Osteoblast (primary cell): Measurements from ENCODE around the gene KLRF1. TPM values are rescaled to one million over a fixed set of nuclear protein-coding genes. Genes with fewer than 3 reads are reported as not detected.

ENCODE experiments used
- DNase-seq: peaks from one replicate; pipeline ENCODE4 v3.0.0; 2011; ENCODE audit warnings: low spot score, mixed read lengths; ENCODE audit not compliant: insufficient read length; ENCODE audit errors: missing footprints
- H2AFZ ChIP-seq: 2 replicates; pipeline ENCODE4 v1.6.0; 2011; ENCODE audit warnings: mild to moderate bottlenecking, low read length
- H3K27ac ChIP-seq: 2 replicates; pipeline ENCODE4 v1.5.1; 2011; ENCODE audit warnings: mild to moderate bottlenecking, low read depth, low read length, moderate library complexity
- H3K27me3 ChIP-seq: 2 replicates; pipeline ENCODE4 v1.6.0; 2012; ENCODE audit warnings: mild to moderate bottlenecking, control low read depth, inconsistent platforms, low read length, moderate library complexity; ENCODE audit not compliant: insufficient read depth
- H3K36me3 ChIP-seq: 2 replicates; pipeline ENCODE4 v1.5.1; 2011; ENCODE audit warnings: mild to moderate bottlenecking, low read length, control low read depth, moderate library complexity; ENCODE audit not compliant: insufficient read depth
- H3K4me1 ChIP-seq: 2 replicates; pipeline ENCODE4 v1.5.1; 2011; ENCODE audit warnings: mild to moderate bottlenecking, low read length, control low read depth, moderate library complexity; ENCODE audit not compliant: insufficient read depth
- H3K4me2 ChIP-seq: 2 replicates; pipeline ENCODE4 v1.6.0; 2011; ENCODE audit warnings: mild to moderate bottlenecking, low read length; ENCODE audit not compliant: insufficient read depth
- H3K4me3 ChIP-seq: fragments of 200-600 bp; sonication (generic); 3 replicates; pipeline ENCODE4 v1.5.1; 2012; ENCODE audit warnings: mild to moderate bottlenecking, low read length, inconsistent platforms; ENCODE audit not compliant: insufficient read depth
- H3K79me2 ChIP-seq: 2 replicates; pipeline ENCODE4 v1.6.0; 2012; ENCODE audit warnings: mild to moderate bottlenecking, low read length, control low read depth, inconsistent platforms; ENCODE audit not compliant: insufficient read depth
- H3K9me3 ChIP-seq: 2 replicates; pipeline ENCODE4 v1.5.1; 2011; ENCODE audit warnings: low read depth, low read length, control low read depth
- H4K20me1 ChIP-seq: 2 replicates; pipeline ENCODE4 v1.6.0; 2012; ENCODE audit warnings: mild to moderate bottlenecking, low read length, control low read depth; ENCODE audit not compliant: insufficient read depth
- total RNA-seq: library from RNA; depleted of rRNA; stranded (reverse); fragments of >200 nt; gene quantifications from 2 replicates; pipeline ENCODE4 v1.2.3, GENCODE V29; 2012
- TF ChIP-seq, protein P1 (sequence below): IDR thresholded peaks from 2 replicates; pipeline ENCODE4 v1.5.1; 2011; ENCODE audit warnings: mild to moderate bottlenecking, low read depth, low read length, moderate library complexity; ENCODE audit errors: extremely low read depth

The KLRF1 gene
- total RNA-seq, 1 donor = not detected

DNA sequence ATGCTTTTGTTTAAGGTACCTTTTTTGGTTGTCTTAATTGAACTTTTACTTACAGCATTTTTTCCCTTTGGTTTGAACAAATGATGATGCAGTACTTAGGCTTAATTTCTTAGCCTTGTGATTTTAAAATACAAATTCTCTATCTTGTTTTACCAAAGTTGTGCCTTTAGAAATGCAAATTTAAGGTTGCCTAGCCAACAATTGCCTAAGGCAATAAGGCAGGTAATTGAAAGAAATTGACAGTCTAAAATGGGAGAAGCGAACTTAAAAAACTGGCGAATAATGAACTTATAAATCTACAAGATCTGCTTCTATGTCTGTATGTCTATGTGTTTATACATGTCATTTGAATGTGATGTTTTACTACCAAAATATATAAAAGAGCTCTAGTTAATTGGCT is 43.0 kb upstream of the KLRF1 start:
- TF ChIP-seq, protein P1, sequence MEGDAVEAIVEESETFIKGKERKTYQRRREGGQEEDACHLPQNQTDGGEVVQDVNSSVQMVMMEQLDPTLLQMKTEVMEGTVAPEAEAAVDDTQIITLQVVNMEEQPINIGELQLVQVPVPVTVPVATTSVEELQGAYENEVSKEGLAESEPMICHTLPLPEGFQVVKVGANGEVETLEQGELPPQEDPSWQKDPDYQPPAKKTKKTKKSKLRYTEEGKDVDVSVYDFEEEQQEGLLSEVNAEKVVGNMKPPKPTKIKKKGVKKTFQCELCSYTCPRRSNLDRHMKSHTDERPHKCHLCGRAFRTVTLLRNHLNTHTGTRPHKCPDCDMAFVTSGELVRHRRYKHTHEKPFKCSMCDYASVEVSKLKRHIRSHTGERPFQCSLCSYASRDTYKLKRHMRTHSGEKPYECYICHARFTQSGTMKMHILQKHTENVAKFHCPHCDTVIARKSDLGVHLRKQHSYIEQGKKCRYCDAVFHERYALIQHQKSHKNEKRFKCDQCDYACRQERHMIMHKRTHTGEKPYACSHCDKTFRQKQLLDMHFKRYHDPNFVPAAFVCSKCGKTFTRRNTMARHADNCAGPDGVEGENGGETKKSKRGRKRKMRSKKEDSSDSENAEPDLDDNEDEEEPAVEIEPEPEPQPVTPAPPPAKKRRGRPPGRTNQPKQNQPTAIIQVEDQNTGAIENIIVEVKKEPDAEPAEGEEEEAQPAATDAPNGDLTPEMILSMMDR = no peak
- no peak for DNase-seq
- no peaks in the 10 kb centered on the region for H3K4me1 ChIP-seq

DNA sequence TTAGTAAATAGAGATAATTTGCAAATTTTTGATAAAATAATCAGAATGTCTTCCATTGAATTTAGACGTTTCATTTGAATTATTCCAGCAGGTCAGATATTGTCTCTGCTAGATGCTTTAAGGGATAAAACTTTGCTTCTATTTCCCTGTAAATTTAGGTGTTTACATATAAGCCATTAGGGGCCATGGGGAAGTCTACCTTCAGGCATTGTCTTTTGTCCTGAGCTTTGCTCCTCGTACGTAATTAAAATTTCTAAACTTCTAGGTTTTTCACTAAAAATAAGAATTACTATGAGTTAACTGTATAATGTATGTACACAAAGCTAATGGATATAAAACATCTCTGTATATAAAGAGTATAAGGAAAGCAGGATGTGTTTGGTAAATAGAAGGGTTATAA is 42.5 kb upstream of the KLRF1 start:
- H3K4me3 ChIP-seq = no peak overlapping the region
- no peaks in the 10 kb centered on the region for H3K9me3 ChIP-seq
- H3K27me3 ChIP-seq = peaks cover 4% of the 10 kb centered on the region
- H3K27ac ChIP-seq = no peak overlapping the region
- no peaks in the 10 kb centered on the region for H3K4me1 ChIP-seq
- TF ChIP-seq, protein P1 = no peak
- no peaks in the 10 kb centered on the region for H4K20me1 ChIP-seq
- no peak for DNase-seq
- no peak overlapping the region for H2AFZ ChIP-seq
- no peak overlapping the region for H3K4me2 ChIP-seq
- no peaks in the 10 kb centered on the region for H3K79me2 ChIP-seq
- H3K36me3 ChIP-seq = no peaks in the 10 kb centered on the region

More for the DNA sequence above, 43.0 kb upstream of the KLRF1 start:
- Histone ChIP-seq H4K20me1 (no peaks in the 10 kb centered on the region), H2AFZ (no peak overlapping the region), H3K4me3 (no peak overlapping the region), H3K79me2 (no peaks in the 10 kb centered on the region), H3K36me3 (no peaks in the 10 kb centered on the region), H3K4me2 (no peak overlapping the region), H3K27me3 (peaks cover 4% of the 10 kb centered on the region), H3K9me3 (no peaks in the 10 kb centered on the region), H3K27ac (no peak overlapping the region)

DNA sequence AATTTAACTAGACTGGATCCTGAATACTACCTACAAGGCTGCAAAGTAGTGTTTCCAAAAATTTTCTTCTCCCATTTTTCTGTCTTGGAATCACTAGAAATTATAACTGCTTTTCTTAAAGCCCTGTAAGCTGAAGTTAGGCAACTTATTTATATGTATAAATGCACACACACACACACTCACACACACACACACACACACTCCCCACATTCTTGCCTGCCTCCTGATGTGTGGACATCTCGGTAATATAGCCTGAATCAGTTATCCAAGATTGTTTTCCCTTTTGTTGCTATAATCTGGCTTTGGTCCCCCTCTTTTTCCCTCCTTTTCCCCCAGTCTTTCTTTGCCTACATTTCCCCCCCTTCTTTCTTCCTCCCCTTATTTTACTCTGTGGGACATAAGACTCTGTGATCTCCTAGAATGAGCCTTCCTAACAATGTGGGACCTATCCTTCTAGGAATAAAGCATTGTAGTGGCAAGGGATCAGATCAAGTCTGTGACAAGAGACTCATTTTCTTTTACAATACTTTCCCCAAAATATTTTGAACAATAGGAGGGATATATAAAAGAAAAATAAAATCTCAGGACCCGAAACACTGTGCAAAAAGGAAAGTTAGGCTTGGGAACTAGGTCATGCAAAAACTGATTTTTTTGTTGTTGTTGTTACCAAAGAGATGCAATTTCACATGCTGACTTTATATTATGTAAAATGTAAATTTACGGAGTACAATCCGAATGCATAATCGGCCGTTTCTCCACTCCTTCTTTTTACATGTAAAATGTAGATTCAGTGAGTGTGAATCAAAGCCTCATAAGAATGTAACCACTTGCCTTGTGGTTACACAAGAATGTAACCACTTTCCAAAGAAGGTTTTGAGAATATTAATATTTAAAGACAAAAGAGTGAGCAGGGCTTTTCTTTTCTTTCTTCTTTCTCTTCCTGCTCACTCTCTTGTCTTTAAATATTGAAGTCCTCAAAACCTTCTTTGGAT is 40.3 kb upstream of the KLRF1 start:
- Histone ChIP-seq H3K4me1 (no peaks in the 10 kb centered on the region), H3K4me2 (no peak overlapping the region), H2AFZ (no peak overlapping the region), H3K79me2 (no peaks in the 10 kb centered on the region), H4K20me1 (no peaks in the 10 kb centered on the region), H3K4me3 (no peak overlapping the region), H3K36me3 (no peaks in the 10 kb centered on the region), H3K27me3 (peaks cover 4% of the 10 kb centered on the region), H3K9me3 (no peaks in the 10 kb centered on the region), H3K27ac (no peak overlapping the region)
- TF ChIP-seq, protein P1 = no peak
- no peak for DNase-seq

DNA sequence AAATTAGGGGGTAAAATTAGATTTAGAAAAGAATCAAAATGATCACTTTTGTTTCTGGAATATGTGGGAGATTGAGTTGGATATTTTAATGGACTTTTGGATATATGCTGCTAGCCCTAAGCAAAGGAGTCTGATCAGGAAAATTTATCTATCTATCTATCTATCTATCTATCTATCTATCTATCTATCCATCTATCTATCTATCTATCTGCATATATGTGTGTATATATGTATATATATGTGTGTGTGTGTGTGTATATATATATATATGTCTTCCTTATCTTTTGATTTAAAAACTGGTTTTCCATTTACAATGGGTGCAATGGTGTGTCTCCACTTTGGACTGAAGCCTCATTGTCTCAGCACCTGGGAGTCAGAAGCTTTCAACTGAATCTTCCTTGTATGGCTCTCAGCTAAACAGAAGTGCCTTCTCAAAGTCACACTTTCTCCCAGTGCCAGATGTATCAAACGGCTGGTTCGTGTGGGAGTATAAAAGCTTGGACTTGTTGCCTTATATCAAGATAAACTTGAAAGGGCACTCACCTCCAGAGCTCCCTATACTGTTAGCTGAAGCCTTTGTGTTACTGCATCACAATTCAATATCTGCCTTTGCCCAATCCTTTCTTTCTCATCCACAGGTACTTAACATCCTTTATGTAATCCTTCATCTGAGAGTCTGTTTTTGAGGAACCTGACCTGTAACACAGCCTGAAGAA is 34.9 kb upstream of the KLRF1 start:
- Histone ChIP-seq H4K20me1 (no peaks in the 10 kb centered on the region), H3K4me3 (no peak overlapping the region), H3K9me3 (no peaks in the 10 kb centered on the region), H3K36me3 (no peaks in the 10 kb centered on the region), H3K4me1 (no peaks in the 10 kb centered on the region), H2AFZ (no peak overlapping the region), H3K27me3 (no peaks in the 10 kb centered on the region), H3K79me2 (no peaks in the 10 kb centered on the region), H3K27ac (no peak overlapping the region), H3K4me2 (no peak overlapping the region)
- TF ChIP-seq, protein P1 = no peak
- DNase-seq = no peak
